Liver (tissue), 9 donors: ENCODE measurements around the gene MYCBPAP. TPM values are rescaled to one million over a fixed set of nuclear protein-coding genes. Genes with fewer than 3 reads are reported as not detected.

Experiments
- DNase-seq: peaks from one replicate; pipeline ENCODE4 v3.0.0-alpha.2; 2017; ENCODE audit warnings: low spot score
- H3K27ac ChIP-seq, 2 donors: one replicate each; pipeline ENCODE4 v1.7.0; 2013; ENCODE audit warnings: inconsistent platforms in 2 of 2, low read length in 2 of 2, control low read depth in 1 of 2, low read depth in 1 of 2, mild to moderate bottlenecking in 1 of 2
- H3K27me3 ChIP-seq, 4 donors: one replicate each; pipeline versions ENCODE4 v1.6.1 to v1.7.0; 2013; ENCODE audit warnings: low read length in 3 of 4, inconsistent platforms in 1 of 4, mild to moderate bottlenecking in 1 of 4, moderate library complexity in 1 of 4; ENCODE audit not compliant: control insufficient read depth in 4 of 4, insufficient read depth in 4 of 4
- H3K36me3 ChIP-seq, 4 donors: one replicate each; pipeline versions ENCODE4 v1.6.1 to v1.7.0; 2013; ENCODE audit warnings: low read length in 3 of 4, mild to moderate bottlenecking in 3 of 4, low read depth in 1 of 4, moderate library complexity in 1 of 4; ENCODE audit not compliant: control insufficient read depth in 4 of 4, insufficient read depth in 3 of 4
- H3K4me1 ChIP-seq, 4 donors: one replicate each; pipeline versions ENCODE4 v1.6.1 to v1.7.0; 2013; ENCODE audit warnings: low read length in 3 of 4, mild to moderate bottlenecking in 3 of 4, moderate library complexity in 1 of 4; ENCODE audit not compliant: control insufficient read depth in 4 of 4, insufficient read depth in 4 of 4
- H3K4me3 ChIP-seq, 3 donors: one replicate each; pipeline versions ENCODE4 v1.6.1 to v1.7.0; 2013; ENCODE audit warnings: low read length in 3 of 3, control low read depth in 1 of 3, low read depth in 1 of 3, mild to moderate bottlenecking in 1 of 3
- H3K9ac ChIP-seq, 2 donors: one replicate each; pipeline ENCODE4 v1.7.0; 2013; ENCODE audit warnings: low read length in 2 of 2, mild to moderate bottlenecking in 2 of 2, moderate library complexity in 2 of 2, control low read depth in 1 of 2, low read depth in 1 of 2
- H3K9me3 ChIP-seq, 4 donors: one replicate each; pipeline versions ENCODE4 v1.6.1 to v1.7.0; 2013; ENCODE audit warnings: low read length in 3 of 4; ENCODE audit not compliant: control insufficient read depth in 4 of 4
- CTCF ChIP-seq: fragments of 150-350 bp; IDR thresholded peaks from 2 replicates; pipeline ENCODE4 v1.5.1; 2017; ENCODE audit warnings: improper control_type of control experiment, low read depth, low read length; ENCODE audit not compliant: missing input control
- EGR1 ChIP-seq, 2 donors: IDR thresholded peaks; 2 replicates each; pipeline ENCODE4 v1.6.1; 2016 to 2018; ENCODE audit warnings: antibody characterized with exemption in 2 of 2, low read depth in 2 of 2
- FOXA2 ChIP-seq: IDR thresholded peaks from 2 replicates; pipeline ENCODE4 v1.6.1; 2016; ENCODE audit warnings: antibody characterized with exemption
- GABPA ChIP-seq, 2 donors: IDR thresholded peaks in 1 of 2; conservative IDR thresholded peaks in 1 of 2; 2 replicates each; pipeline ENCODE4 v1.6.1; 2016; ENCODE audit warnings: antibody characterized with exemption in 2 of 2, mild to moderate bottlenecking in 1 of 2, moderate library complexity in 1 of 2
- HNF4G ChIP-seq: IDR thresholded peaks from 2 replicates; pipeline ENCODE4 v1.6.1; 2016; ENCODE audit warnings: antibody characterized with exemption
- JUND ChIP-seq, 2 donors: IDR thresholded peaks; 2 replicates each; pipeline ENCODE4 v1.6.1; 2016; ENCODE audit warnings: antibody characterized with exemption in 2 of 2
- MAX ChIP-seq: IDR thresholded peaks from 2 replicates; pipeline ENCODE4 v1.6.1; 2016; ENCODE audit warnings: antibody characterized with exemption
- NR2F2 ChIP-seq: IDR thresholded peaks from 2 replicates; pipeline ENCODE4 v1.6.1; 2016; ENCODE audit warnings: antibody characterized with exemption
- RXRA ChIP-seq, 2 donors: IDR thresholded peaks; 2 replicates each; pipeline ENCODE4 v1.6.1; 2017 to 2018; ENCODE audit warnings: antibody characterized with exemption in 2 of 2, mild to moderate bottlenecking in 1 of 2
- SP1 ChIP-seq: IDR thresholded peaks from 2 replicates; pipeline ENCODE4 v1.6.1; 2018; ENCODE audit warnings: antibody characterized with exemption, mild to moderate bottlenecking
- YY1 ChIP-seq: IDR thresholded peaks from 2 replicates; pipeline ENCODE4 v1.6.1; 2016; ENCODE audit warnings: antibody characterized with exemption, mild to moderate bottlenecking
- WGBS: extraction: QIAGEN DNeasy Blood & Tissue Kit; methylation state at CpG from one replicate; pipeline ENCODE4 v1.1.7; 2013; 5-methylcytosine and 5-hydroxymethylcytosine counted together
- polyA plus RNA-seq, 2 donors: library from polyadenylated mRNA; stranded (reverse) in 1 of 2; unstranded in 1 of 2; fragments of 200-250 nt in 1 of 2; fragments of >200 nt in 1 of 2; fragmentation: Nextera tagmentation in 1 of 2; extraction: Ambion mirVana in 1 of 2; gene quantifications; one replicate each; pipeline versions ENCODE4 v1.2.1 to v1.2.3, GENCODE V29; 2013 to 2015
- total RNA-seq, 2 donors: library from RNA; depleted of rRNA; stranded (reverse); fragments of >200 nt; gene quantifications; one replicate each; pipeline ENCODE4 v1.2.3, GENCODE V29; 2014
- TF ChIP-seq, protein P1 (sequence below): IDR thresholded peaks from 2 replicates; pipeline ENCODE4 v1.6.1; 2016; ENCODE audit warnings: antibody characterized with exemption
- TF ChIP-seq, protein P2 (sequence below): IDR thresholded peaks from 2 replicates; pipeline ENCODE4 v1.6.1; 2016; ENCODE audit warnings: antibody characterized with exemption
- donor health status: healthy.
- donor health status: healthy.
- donor health status: healthy.
- donor health status: healthy.
- donor health status: healthy.

Gene MYCBPAP
- total and polyA plus RNA-seq, 4 donors = 0.23 to 0.25 TPM; not detected in 2

- no peaks in the 10 kb centered on the region for H3K4me1 ChIP-seq
- 96% methylated on average over 10 of the region's 10 CpGs for WGBS
Observed at GRCh38 chr17:50522766-50523165, 14.5 kb downstream of the MYCBPAP start.

DNA sequence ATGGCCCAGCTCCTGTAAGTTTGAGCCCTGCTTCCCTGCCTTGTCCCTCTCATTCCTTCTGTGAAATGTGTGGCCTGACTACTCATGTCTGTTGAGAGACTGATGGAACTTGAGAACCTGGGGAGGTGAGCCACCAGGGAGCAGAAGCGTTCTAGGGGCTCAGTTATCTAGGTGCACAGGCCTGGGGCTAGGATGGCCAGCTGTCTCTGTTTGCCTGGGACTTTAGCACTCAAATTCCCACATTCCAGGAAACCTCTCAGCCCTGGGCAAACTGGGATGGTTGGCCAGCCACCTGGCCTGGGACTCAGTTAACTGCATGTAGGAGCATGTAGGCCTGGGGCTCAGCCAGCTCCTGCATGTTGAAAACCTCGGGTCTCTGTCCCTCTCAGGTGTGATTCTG is 15.0 kb downstream of the MYCBPAP start:
- Histone ChIP-seq H3K9me3 (no peaks in the 10 kb centered on the region), H3K36me3 (no peaks in the 10 kb centered on the region), H3K9ac (no peak overlapping the region), H3K27ac (no peak overlapping the region), H3K27me3 (no peaks in the 10 kb centered on the region), H3K4me3 (no peak overlapping the region), H3K4me1 (no peaks in the 10 kb centered on the region)
- 82% methylated on average over 2 of the region's 2 CpGs for whole genome bisulfite sequencing
- DNase-seq = no peak
- TF ChIP-seq YY1 = no peak
- TF ChIP-seq, protein P1, sequence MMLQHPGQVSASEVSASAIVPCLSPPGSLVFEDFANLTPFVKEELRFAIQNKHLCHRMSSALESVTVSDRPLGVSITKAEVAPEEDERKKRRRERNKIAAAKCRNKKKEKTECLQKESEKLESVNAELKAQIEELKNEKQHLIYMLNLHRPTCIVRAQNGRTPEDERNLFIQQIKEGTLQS = no peak

More at GRCh38 chr17:50522766-50523165, 14.5 kb downstream of the MYCBPAP start:
- no peaks in the 10 kb centered on the region for H3K36me3 ChIP-seq
- no peak for DNase-seq
- H3K27ac ChIP-seq = no peak overlapping the region
- TF ChIP-seq JUND (IDR thresholded peaks at IDR 0.05) (no peak), HNF4G (no peak)
- no peak overlapping the region for H3K4me3 ChIP-seq
- H3K9ac ChIP-seq = no peak overlapping the region
- no peaks in the 10 kb centered on the region for H3K9me3 ChIP-seq
- H3K27me3 ChIP-seq = no peaks in the 10 kb centered on the region

DNA sequence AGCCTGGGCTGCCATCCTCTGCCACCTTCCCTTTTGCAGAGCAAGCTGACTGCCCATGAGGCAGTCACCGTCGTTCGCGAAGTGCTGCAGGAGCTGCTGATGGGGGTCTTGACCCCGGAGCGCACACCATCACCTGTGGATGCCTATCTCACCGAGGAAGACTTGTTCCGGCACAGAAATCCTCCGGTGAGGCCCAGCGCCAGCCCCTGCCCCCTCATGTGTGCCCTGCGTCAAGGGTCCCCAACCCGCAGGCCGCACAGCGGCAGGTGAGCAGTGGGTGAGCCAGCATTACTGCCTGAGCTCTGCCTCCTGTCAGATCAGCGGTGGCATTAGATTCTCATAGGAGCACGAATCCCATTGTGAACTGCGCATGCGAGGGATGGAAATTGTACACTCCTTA is 16.6 kb downstream of the MYCBPAP start:
- Histone ChIP-seq H3K4me3 (no peak overlapping the region), H3K9ac (no peak overlapping the region), H3K4me1 (no peaks in the 10 kb centered on the region), H3K27me3 (no peaks in the 10 kb centered on the region), H3K9me3 (no peaks in the 10 kb centered on the region), H3K27ac (no peak overlapping the region), H3K36me3 (no peaks in the 10 kb centered on the region)
- WGBS = 95% methylated on average over 18 of the region's 18 CpGs
- no peak for DNase-seq
- no peak for TF ChIP-seq RXRA (IDR thresholded peaks at IDR 0.05)
- no peak for TF ChIP-seq NR2F2
- TF ChIP-seq JUND (IDR thresholded peaks at IDR 0.05) = no peak
- TF ChIP-seq, protein P2, sequence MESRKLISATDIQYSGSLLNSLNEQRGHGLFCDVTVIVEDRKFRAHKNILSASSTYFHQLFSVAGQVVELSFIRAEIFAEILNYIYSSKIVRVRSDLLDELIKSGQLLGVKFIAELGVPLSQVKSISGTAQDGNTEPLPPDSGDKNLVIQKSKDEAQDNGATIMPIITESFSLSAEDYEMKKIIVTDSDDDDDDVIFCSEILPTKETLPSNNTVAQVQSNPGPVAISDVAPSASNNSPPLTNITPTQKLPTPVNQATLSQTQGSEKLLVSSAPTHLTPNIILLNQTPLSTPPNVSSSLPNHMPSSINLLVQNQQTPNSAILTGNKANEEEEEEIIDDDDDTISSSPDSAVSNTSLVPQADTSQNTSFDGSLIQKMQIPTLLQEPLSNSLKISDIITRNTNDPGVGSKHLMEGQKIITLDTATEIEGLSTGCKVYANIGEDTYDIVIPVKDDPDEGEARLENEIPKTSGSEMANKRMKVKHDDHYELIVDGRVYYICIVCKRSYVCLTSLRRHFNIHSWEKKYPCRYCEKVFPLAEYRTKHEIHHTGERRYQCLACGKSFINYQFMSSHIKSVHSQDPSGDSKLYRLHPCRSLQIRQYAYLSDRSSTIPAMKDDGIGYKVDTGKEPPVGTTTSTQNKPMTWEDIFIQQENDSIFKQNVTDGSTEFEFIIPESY = no peak
- no peak for TF ChIP-seq HNF4G
- no peak for TF ChIP-seq EGR1 (IDR thresholded peaks at IDR 0.05; ENCODE audit: low read depth in 2 of 2)
- TF ChIP-seq MAX = no peak
- no peak for TF ChIP-seq CTCF
- no peak for TF ChIP-seq FOXA2
- TF ChIP-seq SP1 = no peak
- TF ChIP-seq GABPA (IDR thresholded peaks at IDR 0.05 in 1 of 2, conservative IDR thresholded peaks at IDR 0.05 in 1 of 2) = no peak
